Nephron (organoid): ENCODE measurements around the gene ZNF273.

Experiments
- H3K27ac Mint-ChIP-seq, 3 experiments: 2 replicates each; pipeline ENCODE4 v1.8.0; 2020; ENCODE audit warnings: mixed read lengths in 3 of 3, mild to moderate bottlenecking in 2 of 3, moderate library complexity in 1 of 3
- H3K27me3 Mint-ChIP-seq: 2 replicates; pipeline ENCODE4 v1.8.0; 2021; ENCODE audit warnings: low read depth, mild to moderate bottlenecking, moderate library complexity, mixed read lengths
- H3K36me3 Mint-ChIP-seq: 2 replicates; pipeline ENCODE4 v1.8.0; 2020; ENCODE audit warnings: low read depth, mixed read lengths
- H3K4me1 Mint-ChIP-seq: 2 replicates; pipeline ENCODE4 v1.8.0; 2020; ENCODE audit warnings: mixed read lengths
- H3K4me3 Mint-ChIP-seq, 3 experiments: 2 replicates each; pipeline ENCODE4 v1.8.0; 2020; ENCODE audit warnings: mild to moderate bottlenecking in 3 of 3, mixed read lengths in 3 of 3, moderate library complexity in 2 of 3
- H3K9me3 Mint-ChIP-seq: 2 replicates; pipeline ENCODE4 v1.8.0; 2020; ENCODE audit warnings: mixed read lengths
- TF ChIP-seq, protein P1 (sequence below), 3 experiments: fragments of 200-600 bp; sonication (generic); IDR thresholded peaks; one replicate each; pipeline ENCODE4 v1.5.0; 2021; ENCODE audit warnings: antibody characterized with exemption in 3 of 3; ENCODE audit not compliant: unreplicated experiment in 3 of 3

ZNF273 gene

DNA sequence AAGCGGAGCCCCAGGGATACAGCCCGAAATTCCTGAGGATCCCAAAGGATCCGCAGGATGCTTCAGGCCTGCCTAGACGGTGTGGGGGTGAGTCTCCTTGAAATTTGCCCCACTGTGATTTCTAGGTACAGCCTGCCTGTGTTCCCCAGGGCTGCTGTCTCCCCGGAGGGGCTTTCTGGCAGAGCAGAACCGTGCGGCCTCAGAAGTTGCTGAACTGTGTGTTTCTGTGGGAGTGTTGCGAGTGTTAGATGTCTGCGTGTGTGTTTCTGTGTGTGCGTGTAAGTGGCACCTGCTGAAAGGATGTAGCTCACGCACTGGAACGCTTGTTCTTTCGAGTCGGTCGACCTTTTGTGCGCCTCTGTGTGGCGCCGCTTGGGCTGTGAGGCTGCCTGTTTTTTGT is 27.8 kb upstream of the ZNF273 start:
- Mint-ChIP-seq H3K9me3 (peaks cover 44% of the 10 kb centered on the region), H3K36me3 (peaks cover 3% of the 10 kb centered on the region), H3K27ac (no peak overlapping the region), H3K27me3 (peaks cover 3% of the 10 kb centered on the region), H3K4me1 (no peaks in the 10 kb centered on the region), H3K4me3 (no peak overlapping the region)
- TF ChIP-seq, protein P1, sequence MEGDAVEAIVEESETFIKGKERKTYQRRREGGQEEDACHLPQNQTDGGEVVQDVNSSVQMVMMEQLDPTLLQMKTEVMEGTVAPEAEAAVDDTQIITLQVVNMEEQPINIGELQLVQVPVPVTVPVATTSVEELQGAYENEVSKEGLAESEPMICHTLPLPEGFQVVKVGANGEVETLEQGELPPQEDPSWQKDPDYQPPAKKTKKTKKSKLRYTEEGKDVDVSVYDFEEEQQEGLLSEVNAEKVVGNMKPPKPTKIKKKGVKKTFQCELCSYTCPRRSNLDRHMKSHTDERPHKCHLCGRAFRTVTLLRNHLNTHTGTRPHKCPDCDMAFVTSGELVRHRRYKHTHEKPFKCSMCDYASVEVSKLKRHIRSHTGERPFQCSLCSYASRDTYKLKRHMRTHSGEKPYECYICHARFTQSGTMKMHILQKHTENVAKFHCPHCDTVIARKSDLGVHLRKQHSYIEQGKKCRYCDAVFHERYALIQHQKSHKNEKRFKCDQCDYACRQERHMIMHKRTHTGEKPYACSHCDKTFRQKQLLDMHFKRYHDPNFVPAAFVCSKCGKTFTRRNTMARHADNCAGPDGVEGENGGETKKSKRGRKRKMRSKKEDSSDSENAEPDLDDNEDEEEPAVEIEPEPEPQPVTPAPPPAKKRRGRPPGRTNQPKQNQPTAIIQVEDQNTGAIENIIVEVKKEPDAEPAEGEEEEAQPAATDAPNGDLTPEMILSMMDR (IDR thresholded peaks at IDR 0.05; ENCODE audit: unreplicated experiment in 3 of 3), result no peak

DNA sequence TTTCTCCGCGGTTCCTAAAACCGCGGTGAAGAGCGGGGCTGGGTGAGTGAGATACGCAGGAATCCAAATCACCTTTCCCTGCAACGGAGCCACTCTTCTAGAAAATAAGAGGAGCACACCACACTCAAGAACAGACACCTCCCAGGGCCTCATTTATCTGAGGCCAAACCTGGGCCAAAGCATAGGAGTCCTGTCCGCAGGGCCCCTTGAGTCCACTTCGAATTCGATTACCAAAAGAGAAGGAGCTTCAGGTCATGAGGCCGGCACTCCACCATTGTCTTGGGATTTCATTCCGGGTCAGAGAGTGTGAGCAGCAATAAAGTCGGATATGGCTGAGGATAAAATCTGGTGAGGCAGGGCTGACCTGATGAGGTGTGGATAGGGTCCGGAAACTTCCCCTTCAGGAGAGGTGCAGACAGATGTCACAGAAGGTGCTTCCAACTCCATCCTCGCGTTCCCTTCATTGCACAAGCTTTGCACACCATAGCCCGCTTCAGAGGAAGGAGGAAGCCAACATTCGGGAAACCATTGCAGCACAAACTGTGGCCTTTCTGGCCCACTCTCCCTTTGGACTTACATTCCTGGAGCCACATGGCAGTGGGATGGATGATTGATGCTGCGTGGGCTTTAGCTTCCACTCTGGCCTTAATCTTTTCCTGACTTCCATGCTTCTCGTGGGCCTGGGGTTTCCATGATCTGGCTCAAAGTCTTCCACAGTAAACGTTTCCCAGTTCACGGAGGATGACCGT is 27.2 kb upstream of the ZNF273 start:
- Mint-ChIP-seq H3K36me3 (peaks cover 3% of the 10 kb centered on the region), H3K9me3 (peaks cover 42% of the 10 kb centered on the region), H3K4me1 (no peaks in the 10 kb centered on the region), H3K27ac (no peak overlapping the region), H3K27me3 (peaks cover 3% of the 10 kb centered on the region), H3K4me3 (no peak overlapping the region)
- TF ChIP-seq, protein P1 (IDR thresholded peaks at IDR 0.05; ENCODE audit: unreplicated experiment in 3 of 3), result no peak

DNA sequence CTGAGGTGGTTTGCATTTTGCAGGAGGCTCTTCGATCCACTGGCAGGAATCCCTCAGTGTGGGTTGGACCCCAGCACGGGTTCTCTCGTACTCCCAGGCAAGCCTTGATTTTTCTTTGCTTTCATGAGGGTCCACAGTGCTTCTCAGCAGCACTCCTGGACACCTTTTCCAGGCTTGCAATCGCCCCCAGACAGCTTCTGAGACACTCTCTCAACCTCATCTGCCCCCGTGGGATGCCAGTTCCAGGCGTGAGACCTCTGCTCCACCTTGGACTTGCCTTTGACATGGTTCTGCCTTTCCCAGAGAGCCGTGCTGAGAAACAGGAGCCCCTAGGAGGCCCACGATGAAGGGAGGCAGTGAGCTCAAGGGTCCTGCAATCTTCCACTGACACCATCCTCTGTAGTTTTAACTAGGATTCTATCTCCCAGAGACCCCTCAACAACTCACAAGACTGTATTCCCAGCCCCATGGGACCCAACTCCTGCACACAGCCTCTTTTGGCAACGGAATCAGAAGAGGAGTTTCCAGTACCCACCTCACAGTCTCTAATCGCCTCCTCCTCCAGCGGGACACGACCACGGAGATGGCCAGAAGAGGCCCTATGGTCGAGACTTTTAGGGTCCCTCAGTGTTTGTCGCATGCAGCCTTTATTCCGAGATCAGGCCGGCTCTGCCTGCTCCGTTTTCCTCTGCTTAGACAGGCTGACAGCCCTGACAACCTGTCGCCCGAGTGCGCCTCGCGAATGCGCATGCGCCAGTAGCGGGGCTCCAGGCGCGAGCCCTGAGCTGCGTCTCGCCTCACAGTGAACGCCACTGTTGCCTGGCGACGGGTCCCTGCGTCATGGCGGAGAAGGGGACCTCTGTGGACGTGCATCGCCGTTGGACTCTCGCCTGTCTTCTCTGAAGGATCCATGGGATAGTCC is 26.0 kb upstream of the ZNF273 start:
- peaks cover 44% of the 10 kb centered on the region for H3K9me3 Mint-ChIP-seq
- TF ChIP-seq, protein P1 (IDR thresholded peaks at IDR 0.05; ENCODE audit: unreplicated experiment in 3 of 3), result no peak
- peaks cover 3% of the 10 kb centered on the region for H3K36me3 Mint-ChIP-seq
- H3K4me3 Mint-ChIP-seq, result peak overlapping the region; percentile 76 to 78 (median 77)
- no peak overlapping the region for H3K27ac Mint-ChIP-seq
- peaks cover 3% of the 10 kb centered on the region for H3K27me3 Mint-ChIP-seq
- H3K4me1 Mint-ChIP-seq, result no peaks in the 10 kb centered on the region

DNA sequence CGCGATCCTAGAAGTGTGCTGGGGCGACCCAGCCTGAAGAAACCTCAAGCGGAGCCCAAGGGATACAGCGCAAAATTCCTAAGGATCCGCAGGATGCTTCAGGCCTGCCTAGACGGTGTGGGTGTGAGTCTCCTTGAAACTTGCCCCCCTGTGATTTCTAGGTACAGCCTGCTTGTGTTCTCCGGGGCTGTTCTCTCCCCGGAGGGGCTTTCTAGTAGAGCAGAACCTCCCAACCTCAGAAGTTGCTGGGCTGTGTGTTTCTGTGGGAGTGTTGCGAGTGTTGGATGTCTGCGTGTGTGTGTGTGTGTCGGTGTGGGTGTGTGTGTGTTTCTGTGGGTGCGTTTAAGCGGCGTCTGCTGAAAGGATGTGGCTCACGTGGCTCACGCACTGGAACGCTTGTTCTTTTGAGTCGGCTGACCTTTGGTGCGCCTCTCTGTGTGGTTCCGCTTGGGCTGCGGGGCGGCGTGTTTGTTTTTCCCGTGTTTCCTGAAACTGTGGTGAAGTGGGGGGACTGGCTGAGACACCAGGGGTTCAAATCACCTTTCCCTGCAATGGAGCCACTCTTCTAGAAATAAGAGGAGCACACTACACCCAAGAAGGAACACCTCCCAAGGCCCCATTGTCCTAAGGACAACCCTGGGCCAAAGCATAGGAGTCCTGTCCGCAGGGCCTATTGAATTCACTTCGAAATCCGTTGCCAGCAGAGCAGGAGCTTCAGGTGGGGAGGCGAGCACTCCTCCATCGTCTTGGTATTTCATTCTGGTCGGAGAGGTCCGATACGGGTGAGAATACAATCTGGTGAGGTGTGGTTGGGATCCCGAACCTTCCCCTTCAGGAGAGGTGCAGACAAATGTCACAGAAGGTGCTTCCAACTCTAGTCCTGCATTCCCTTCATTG is 25.1 kb upstream of the ZNF273 start:
- Mint-ChIP-seq H3K36me3 (peaks cover 3% of the 10 kb centered on the region), H3K4me3 (peak overlapping the region; percentile 76 to 78 (median 77)), H3K9me3 (peaks cover 41% of the 10 kb centered on the region), H3K27me3 (peaks cover 3% of the 10 kb centered on the region), H3K4me1 (no peaks in the 10 kb centered on the region), H3K27ac (no peak overlapping the region)
- TF ChIP-seq, protein P1 (IDR thresholded peaks at IDR 0.05; ENCODE audit: unreplicated experiment in 3 of 3), result no peak

DNA sequence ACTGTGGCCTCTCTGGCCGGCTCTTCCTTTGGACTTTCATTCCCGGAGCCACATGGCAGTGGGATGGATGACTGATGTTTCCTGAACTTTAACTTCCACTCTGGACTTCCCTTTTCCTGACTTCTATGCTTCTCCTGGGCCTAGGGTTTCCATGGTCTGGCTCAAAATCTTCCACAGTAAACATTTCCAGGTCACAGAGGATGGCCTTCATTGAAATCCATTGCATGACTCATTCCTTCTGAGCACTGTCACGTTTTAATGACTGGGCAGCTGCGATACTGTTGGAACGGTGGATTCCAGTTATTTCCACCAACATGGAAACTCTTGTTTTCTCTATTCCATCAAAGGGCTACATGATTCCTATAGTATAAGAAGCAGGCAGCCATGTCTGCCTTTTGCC is 24.4 kb upstream of the ZNF273 start:
- Mint-ChIP-seq H3K27ac (no peak overlapping the region), H3K9me3 (peaks cover 37% of the 10 kb centered on the region), H3K27me3 (peaks cover 3% of the 10 kb centered on the region), H3K4me1 (no peaks in the 10 kb centered on the region), H3K36me3 (peaks cover 2% of the 10 kb centered on the region), H3K4me3 (no peak overlapping the region)
- TF ChIP-seq, protein P1 (IDR thresholded peaks at IDR 0.05; ENCODE audit: unreplicated experiment in 3 of 3), result no peak
